Astrocyte (in vitro differentiated cells and primary cell): ENCODE results near the gene COP1. TPM values are rescaled to one million over a fixed set of nuclear protein-coding genes. Genes with fewer than 3 reads are reported as not detected.

Source experiments
- DNase-seq: peaks from one replicate; pipeline ENCODE4 v3.0.0-alpha.2; 2010; ENCODE audit warnings: low read depth
- FAIRE-seq: peaks from 2 replicates; lab custom pipeline; 2011; peaks lifted over from hg19 to GRCh38; lab: Jason Lieb, UNC
- H2AFZ ChIP-seq: 2 replicates; pipeline ENCODE4 v1.6.0; 2012; ENCODE audit warnings: low read depth, low read length, inconsistent platforms
- H3K27ac ChIP-seq: 2 replicates; pipeline ENCODE4 v1.5.1; 2011; ENCODE audit warnings: low read depth, low read length, inconsistent platforms
- H3K27me3 ChIP-seq: 2 replicates; pipeline ENCODE4 v1.6.0; 2011; ENCODE audit warnings: low read length, inconsistent platforms; ENCODE audit not compliant: insufficient read depth
- H3K36me3 ChIP-seq: 2 replicates; pipeline ENCODE4 v1.5.1; 2011; ENCODE audit warnings: low read length, inconsistent platforms; ENCODE audit not compliant: insufficient read depth
- H3K4me1 ChIP-seq: 2 replicates; pipeline ENCODE4 v1.5.1; 2011; ENCODE audit warnings: low read length, inconsistent platforms; ENCODE audit not compliant: insufficient read depth
- H3K4me2 ChIP-seq: 2 replicates; pipeline ENCODE4 v1.6.0; 2012; ENCODE audit warnings: low read length, inconsistent platforms
- H3K4me3 ChIP-seq: 2 replicates; pipeline ENCODE4 v1.5.1; 2011; ENCODE audit warnings: low read depth, mild to moderate bottlenecking, low read length, inconsistent platforms; ENCODE audit not compliant: insufficient read depth
- H3K79me2 ChIP-seq: 2 replicates; pipeline ENCODE4 v1.6.0; 2012; ENCODE audit warnings: mild to moderate bottlenecking, low read length, inconsistent platforms; ENCODE audit not compliant: insufficient read depth
- H3K9ac ChIP-seq: 2 replicates; pipeline ENCODE4 v1.6.0; 2012; ENCODE audit warnings: mild to moderate bottlenecking, low read length, inconsistent platforms
- H3K9me3 ChIP-seq: 2 replicates; pipeline ENCODE4 v1.5.1; 2012; ENCODE audit warnings: low read depth, mild to moderate bottlenecking, low read length, inconsistent platforms; ENCODE audit not compliant: insufficient read depth
- H4K20me1 ChIP-seq: 2 replicates; pipeline ENCODE4 v1.6.0; 2012; ENCODE audit warnings: low read length, inconsistent platforms; ENCODE audit not compliant: insufficient read depth
- H3K27ac Mint-ChIP-seq: one replicate; pipeline ENCODE4 v1.8.0; 2021; ENCODE audit warnings: mild to moderate bottlenecking, mixed read lengths; ENCODE audit not compliant: unreplicated experiment
- H3K27me3 Mint-ChIP-seq: one replicate; pipeline ENCODE4 v1.8.0; 2021; ENCODE audit warnings: low read depth, mixed read lengths; ENCODE audit not compliant: unreplicated experiment
- H3K36me3 Mint-ChIP-seq: one replicate; pipeline ENCODE4 v1.8.0; 2021; ENCODE audit warnings: low read depth, mixed read lengths; ENCODE audit not compliant: unreplicated experiment
- H3K4me1 Mint-ChIP-seq: one replicate; pipeline ENCODE4 v1.8.0; 2021; ENCODE audit warnings: low read depth, mixed read lengths; ENCODE audit not compliant: unreplicated experiment
- H3K4me3 Mint-ChIP-seq: one replicate; pipeline ENCODE4 v1.8.0; 2021; ENCODE audit warnings: mild to moderate bottlenecking, moderate library complexity, mixed read lengths; ENCODE audit not compliant: unreplicated experiment
- H3K9me3 Mint-ChIP-seq: one replicate; pipeline ENCODE4 v1.8.0; 2021; ENCODE audit warnings: mild to moderate bottlenecking, mixed read lengths; ENCODE audit not compliant: unreplicated experiment
- EZH2 ChIP-seq: IDR thresholded peaks from 2 replicates; pipeline ENCODE4 v1.6.1; 2012; ENCODE audit warnings: mild to moderate bottlenecking, low read length, inconsistent platforms; ENCODE audit not compliant: insufficient read depth
- total RNA-seq: library from RNA; stranded (reverse); gene quantifications from 2 replicates; pipeline ENCODE4 v1.2.1, GENCODE V29; 2021
- TF ChIP-seq, protein P1 (sequence below): IDR thresholded peaks from 2 replicates; pipeline ENCODE4 v1.5.1; 2011; ENCODE audit warnings: low read depth, mild to moderate bottlenecking, inconsistent platforms, low read length, moderate library complexity; ENCODE audit not compliant: insufficient read depth

COP1 gene
- total RNA-seq, 1 donor from 2014 or later: 45.9 TPM

DNA sequence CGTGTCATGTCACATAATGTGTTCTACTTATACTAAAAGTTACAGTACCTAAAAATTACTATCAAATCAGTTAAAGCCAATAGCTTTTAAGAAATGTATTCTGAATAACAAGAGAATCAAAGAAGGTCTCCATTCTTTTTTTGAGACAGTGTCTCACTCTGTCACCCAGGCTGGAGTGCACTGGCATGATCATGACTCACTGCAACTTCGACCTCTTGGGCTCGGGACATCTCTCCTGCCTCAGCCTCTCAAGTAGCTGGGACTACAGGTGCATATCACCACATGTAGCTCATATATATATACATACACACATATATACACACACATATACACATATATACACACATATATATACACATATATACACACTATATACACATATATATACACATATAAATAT lies 20.1 kb downstream of the COP1 start:
- Mint-ChIP-seq H3K4me3 (no peak overlapping the region), H3K9me3 (no peaks in the 10 kb centered on the region), H3K36me3 (no peaks in the 10 kb centered on the region), H3K27me3 (no peaks in the 10 kb centered on the region), H3K4me1 (peaks cover 24% of the 10 kb centered on the region), H3K27ac (no peak overlapping the region)
- Histone ChIP-seq H3K27ac (no peak overlapping the region), H3K9ac (no peak overlapping the region), H3K9me3 (no peaks in the 10 kb centered on the region), H3K4me3 (no peak overlapping the region), H3K36me3 (no peaks in the 10 kb centered on the region), H3K27me3 (no peaks in the 10 kb centered on the region), H2AFZ (no peak overlapping the region), H3K4me2 (no peak overlapping the region), H3K4me1 (no peaks in the 10 kb centered on the region), H3K79me2 (peaks cover 99% of the 10 kb centered on the region), H4K20me1 (peaks cover 62% of the 10 kb centered on the region)
- FAIRE-seq: no peak
- TF ChIP-seq, protein P1, sequence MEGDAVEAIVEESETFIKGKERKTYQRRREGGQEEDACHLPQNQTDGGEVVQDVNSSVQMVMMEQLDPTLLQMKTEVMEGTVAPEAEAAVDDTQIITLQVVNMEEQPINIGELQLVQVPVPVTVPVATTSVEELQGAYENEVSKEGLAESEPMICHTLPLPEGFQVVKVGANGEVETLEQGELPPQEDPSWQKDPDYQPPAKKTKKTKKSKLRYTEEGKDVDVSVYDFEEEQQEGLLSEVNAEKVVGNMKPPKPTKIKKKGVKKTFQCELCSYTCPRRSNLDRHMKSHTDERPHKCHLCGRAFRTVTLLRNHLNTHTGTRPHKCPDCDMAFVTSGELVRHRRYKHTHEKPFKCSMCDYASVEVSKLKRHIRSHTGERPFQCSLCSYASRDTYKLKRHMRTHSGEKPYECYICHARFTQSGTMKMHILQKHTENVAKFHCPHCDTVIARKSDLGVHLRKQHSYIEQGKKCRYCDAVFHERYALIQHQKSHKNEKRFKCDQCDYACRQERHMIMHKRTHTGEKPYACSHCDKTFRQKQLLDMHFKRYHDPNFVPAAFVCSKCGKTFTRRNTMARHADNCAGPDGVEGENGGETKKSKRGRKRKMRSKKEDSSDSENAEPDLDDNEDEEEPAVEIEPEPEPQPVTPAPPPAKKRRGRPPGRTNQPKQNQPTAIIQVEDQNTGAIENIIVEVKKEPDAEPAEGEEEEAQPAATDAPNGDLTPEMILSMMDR: no peak
- TF ChIP-seq EZH2: no peak
- DNase-seq: no peak

DNA sequence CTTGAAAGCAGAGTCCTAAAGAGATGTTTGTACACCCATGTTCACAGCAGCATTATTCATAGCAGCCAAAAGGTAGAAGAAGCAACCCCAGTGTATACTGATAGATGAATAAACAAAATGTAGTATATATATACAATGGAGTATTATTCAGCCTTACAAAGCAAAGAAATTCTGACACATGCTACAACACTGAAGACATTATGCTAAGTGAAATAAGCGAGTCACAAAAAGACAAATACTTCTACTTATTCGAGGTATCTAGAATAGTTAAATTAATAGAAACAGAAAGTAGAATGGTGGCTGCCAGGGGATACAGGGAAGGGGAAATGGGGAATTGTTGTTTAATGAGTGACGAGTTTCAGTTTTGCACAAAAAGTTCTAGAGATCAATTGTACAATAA lies 23.5 kb downstream of the COP1 start:
- DNase-seq (no peak), FAIRE-seq (no peak)
- Mint-ChIP-seq H3K27ac (peak overlapping the region; percentile 78), H3K9me3 (no peaks in the 10 kb centered on the region), H3K4me3 (no peak overlapping the region), H3K36me3 (no peaks in the 10 kb centered on the region), H3K4me1 (peaks cover 17% of the 10 kb centered on the region), H3K27me3 (no peaks in the 10 kb centered on the region)
- H2AFZ ChIP-seq: no peak overlapping the region
- peaks cover 87% of the 10 kb centered on the region for H3K79me2 ChIP-seq
- H3K4me3 ChIP-seq: no peak overlapping the region
- H3K4me1 ChIP-seq: no peaks in the 10 kb centered on the region
- TF ChIP-seq, protein P1: no peak
- TF ChIP-seq EZH2: no peak
- no peaks in the 10 kb centered on the region for H3K36me3 ChIP-seq
- no peak overlapping the region for H3K4me2 ChIP-seq
- H4K20me1 ChIP-seq: peaks cover 52% of the 10 kb centered on the region
- H3K9ac ChIP-seq: no peak overlapping the region
- H3K9me3 ChIP-seq: no peaks in the 10 kb centered on the region
- H3K27ac ChIP-seq: no peak overlapping the region
- no peaks in the 10 kb centered on the region for H3K27me3 ChIP-seq

- Mint-ChIP-seq H3K36me3 (peaks cover 2% of the 10 kb centered on the region), H3K9me3 (no peaks in the 10 kb centered on the region), H3K27ac (peak overlapping the region; percentile 34), H3K27me3 (no peaks in the 10 kb centered on the region), H3K4me3 (no peak overlapping the region), H3K4me1 (peaks cover 7% of the 10 kb centered on the region)
- TF ChIP-seq, protein P1: no peak
- TF ChIP-seq EZH2: no peak
- peaks cover 59% of the 10 kb centered on the region for H3K79me2 ChIP-seq
- no peak overlapping the region for H3K9ac ChIP-seq
- no peaks in the 10 kb centered on the region for H3K9me3 ChIP-seq
- DNase-seq (no peak), FAIRE-seq (no peak)
- no peak overlapping the region for H3K4me2 ChIP-seq
- H2AFZ ChIP-seq: no peak overlapping the region
- H3K27me3 ChIP-seq: no peaks in the 10 kb centered on the region
- no peak overlapping the region for H3K4me3 ChIP-seq
- H3K36me3 ChIP-seq: no peaks in the 10 kb centered on the region
- no peak overlapping the region for H3K27ac ChIP-seq
- peaks cover 29% of the 10 kb centered on the region for H4K20me1 ChIP-seq
- no peaks in the 10 kb centered on the region for H3K4me1 ChIP-seq
Observed at GRCh38 chr1:176178316-176178715, 28.8 kb downstream of the COP1 start.
